HFFc6 (cell line): Measurements from ENCODE around the gene PAK4. TPM values are rescaled to one million over a fixed set of nuclear protein-coding genes. Genes with fewer than 3 reads are reported as not detected.

Experiments
- DNase-seq: peaks from one replicate; pipeline ENCODE4 v3.0.0-alpha.2; 2018
- H3K27ac Mint-ChIP-seq: 2 replicates; pipeline ENCODE4 v1.8.0; 2020; ENCODE audit warnings: mild to moderate bottlenecking, mixed read lengths
- H3K27me3 Mint-ChIP-seq: 2 replicates; pipeline ENCODE4 v1.8.0; 2021; ENCODE audit warnings: mild to moderate bottlenecking, moderate library complexity, mixed read lengths; ENCODE audit not compliant: insufficient read depth
- H3K36me3 Mint-ChIP-seq: 2 replicates; pipeline ENCODE4 v1.8.0; 2021; ENCODE audit warnings: low read depth, mixed read lengths
- H3K4me1 Mint-ChIP-seq: 2 replicates; pipeline ENCODE4 v1.8.0; 2020; ENCODE audit warnings: low read depth, mixed read lengths
- H3K4me3 Mint-ChIP-seq: 2 replicates; pipeline ENCODE4 v1.8.0; 2020; ENCODE audit warnings: mild to moderate bottlenecking, moderate library complexity, mixed read lengths
- H3K9me3 Mint-ChIP-seq: 2 replicates; pipeline ENCODE4 v1.8.0; 2020; ENCODE audit warnings: mild to moderate bottlenecking, mixed read lengths
- total RNA-seq, 6 experiments: library from RNA; stranded (reverse); fragmentation: NEBNext Ultra II Directional; extraction: Animal tissue kit (Norgen Biotek cat#: 25700); gene quantifications; 2 replicates in 1 of 6; 3 replicates in 5 of 6; pipeline ENCODE4 v1.2.3, GENCODE V29; 2021
- TF ChIP-seq, protein P1 (sequence below): fragments of 200-600 bp; sonication (generic); IDR thresholded peaks from 2 replicates; pipeline ENCODE4 v1.5.0; 2021; ENCODE audit warnings: antibody characterized with exemption, mild to moderate bottlenecking

PAK4 gene
- total RNA-seq, 6 experiments from 2014 or later, result 35.4 to 40.4 (median 35.8) TPM

GRCh38 chr19:39155114-39155700 is 29.6 kb downstream of the PAK4 start:
- peaks cover 7% of the 10 kb centered on the region; the same call in 1 of the 2 replicates for H3K36me3 Mint-ChIP-seq
- TF ChIP-seq, protein P1, sequence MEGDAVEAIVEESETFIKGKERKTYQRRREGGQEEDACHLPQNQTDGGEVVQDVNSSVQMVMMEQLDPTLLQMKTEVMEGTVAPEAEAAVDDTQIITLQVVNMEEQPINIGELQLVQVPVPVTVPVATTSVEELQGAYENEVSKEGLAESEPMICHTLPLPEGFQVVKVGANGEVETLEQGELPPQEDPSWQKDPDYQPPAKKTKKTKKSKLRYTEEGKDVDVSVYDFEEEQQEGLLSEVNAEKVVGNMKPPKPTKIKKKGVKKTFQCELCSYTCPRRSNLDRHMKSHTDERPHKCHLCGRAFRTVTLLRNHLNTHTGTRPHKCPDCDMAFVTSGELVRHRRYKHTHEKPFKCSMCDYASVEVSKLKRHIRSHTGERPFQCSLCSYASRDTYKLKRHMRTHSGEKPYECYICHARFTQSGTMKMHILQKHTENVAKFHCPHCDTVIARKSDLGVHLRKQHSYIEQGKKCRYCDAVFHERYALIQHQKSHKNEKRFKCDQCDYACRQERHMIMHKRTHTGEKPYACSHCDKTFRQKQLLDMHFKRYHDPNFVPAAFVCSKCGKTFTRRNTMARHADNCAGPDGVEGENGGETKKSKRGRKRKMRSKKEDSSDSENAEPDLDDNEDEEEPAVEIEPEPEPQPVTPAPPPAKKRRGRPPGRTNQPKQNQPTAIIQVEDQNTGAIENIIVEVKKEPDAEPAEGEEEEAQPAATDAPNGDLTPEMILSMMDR, result no peak
- no peaks in the 10 kb centered on the region for H3K27me3 Mint-ChIP-seq
- H3K4me3 Mint-ChIP-seq, result no peak overlapping the region
- H3K4me1 Mint-ChIP-seq, result peaks cover 15% of the 10 kb centered on the region
- H3K27ac Mint-ChIP-seq, result no peak overlapping the region
- no peaks in the 10 kb centered on the region for H3K9me3 Mint-ChIP-seq
- DNase-seq, result no peak

DNA sequence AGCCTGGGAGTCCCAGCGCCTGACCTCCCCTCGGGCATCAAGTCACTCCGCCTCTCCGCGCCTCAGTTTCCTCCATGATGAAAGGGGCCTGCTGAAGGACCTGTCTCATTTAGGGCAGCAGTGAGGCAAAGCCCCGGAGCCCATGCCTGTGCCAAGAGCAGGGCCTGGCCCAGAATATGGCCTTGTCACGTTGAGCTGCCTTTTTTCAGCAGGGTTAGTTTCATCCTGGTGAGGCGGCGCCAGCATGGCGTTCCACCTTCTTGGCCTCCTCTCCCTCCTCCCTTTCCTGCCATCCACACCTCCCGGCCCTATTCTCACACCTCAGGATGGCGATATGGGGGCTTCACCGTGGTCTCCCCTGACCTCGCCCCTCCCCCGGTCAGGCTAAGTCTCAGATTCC is 30.2 kb downstream of the PAK4 start:
- TF ChIP-seq, protein P1, result no peak
- Mint-ChIP-seq H3K27ac (no peak overlapping the region), H3K9me3 (no peaks in the 10 kb centered on the region), H3K4me1 (peaks cover 20% of the 10 kb centered on the region), H3K36me3 (peaks cover 7% of the 10 kb centered on the region; the same call in 1 of the 2 replicates), H3K4me3 (no peak overlapping the region), H3K27me3 (no peaks in the 10 kb centered on the region)
- no peak for DNase-seq

- H3K27me3 Mint-ChIP-seq, result no peaks in the 10 kb centered on the region
- no peaks in the 10 kb centered on the region for H3K9me3 Mint-ChIP-seq
- no peak overlapping the region for H3K27ac Mint-ChIP-seq
- TF ChIP-seq, protein P1, result no peak
- H3K36me3 Mint-ChIP-seq, result peaks cover 7% of the 10 kb centered on the region; the same call in 1 of the 2 replicates
- peaks cover 22% of the 10 kb centered on the region for H3K4me1 Mint-ChIP-seq
- H3K4me3 Mint-ChIP-seq, result no peak overlapping the region; the same call in 1 of the 2 replicates
- no peak for DNase-seq
Measured at GRCh38 chr19:39156326-39157230, 31.0 kb downstream of the PAK4 start.

GRCh38 chr19:39157275-39157996 is 31.9 kb downstream of the PAK4 start:
- Mint-ChIP-seq H3K4me3 (peak overlapping the region; percentile 6; the same call in 1 of the 2 replicates), H3K27me3 (no peaks in the 10 kb centered on the region), H3K9me3 (no peaks in the 10 kb centered on the region), H3K4me1 (peaks cover 22% of the 10 kb centered on the region), H3K36me3 (peaks cover 7% of the 10 kb centered on the region; the same call in 1 of the 2 replicates), H3K27ac (no peak overlapping the region)
- DNase-seq, result no peak
- TF ChIP-seq, protein P1, result no peak

DNA sequence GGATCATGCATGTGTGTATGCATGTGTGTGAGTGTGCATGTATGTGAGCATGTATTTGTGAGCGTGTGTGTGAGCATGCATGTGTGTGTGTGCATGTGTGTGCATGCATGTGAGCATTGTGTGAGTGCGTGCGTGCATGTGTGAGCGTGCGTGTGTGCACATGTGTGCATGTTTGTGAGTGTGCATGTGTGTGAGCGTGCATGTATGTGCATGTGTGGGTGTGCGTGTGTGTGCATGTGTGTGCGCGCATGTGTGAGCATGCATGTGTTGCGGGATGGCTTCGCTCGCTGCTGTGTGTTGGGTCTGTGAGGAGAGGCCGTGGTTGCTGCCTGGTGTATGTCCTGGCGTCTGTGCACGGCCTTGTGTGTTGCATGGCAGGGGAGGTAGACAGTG is 32.4 kb downstream of the PAK4 start:
- H3K27ac Mint-ChIP-seq, result no peak overlapping the region

More for the DNA sequence above, 32.4 kb downstream of the PAK4 start:
- peaks cover 7% of the 10 kb centered on the region; the same call in 1 of the 2 replicates for H3K36me3 Mint-ChIP-seq
- no peaks in the 10 kb centered on the region for H3K9me3 Mint-ChIP-seq
- no peaks in the 10 kb centered on the region for H3K27me3 Mint-ChIP-seq
- H3K4me1 Mint-ChIP-seq, result peaks cover 22% of the 10 kb centered on the region
- TF ChIP-seq, protein P1, result no peak
- no peak overlapping the region; the same call in 1 of the 2 replicates for H3K4me3 Mint-ChIP-seq
- DNase-seq, result no peak
